Progenitor cell of endocrine pancreas (in vitro differentiated cells): ENCODE results near the gene MYO9A. TPM values are rescaled to one million over a fixed set of nuclear protein-coding genes. Genes with fewer than 3 reads are reported as not detected.
"Not testable (repeated sequence)": the region's sequence is repeated elsewhere in the genome, so short reads cannot be mapped to it uniquely, and the experiment has no call there.

ENCODE experiments used
- DNase-seq: peaks from one replicate; pipeline ENCODE4 v3.0.0; 2021; ENCODE audit warnings: low spot score; ENCODE audit not compliant: unreplicated experiment
- H3K27ac Mint-ChIP-seq: 2 replicates; pipeline ENCODE4 v1.8.0; 2021; ENCODE audit warnings: mild to moderate bottlenecking, moderate library complexity, mixed read lengths
- H3K27me3 Mint-ChIP-seq: 2 replicates; pipeline ENCODE4 v1.8.0; 2021; ENCODE audit warnings: mixed read lengths
- H3K36me3 Mint-ChIP-seq: 2 replicates; pipeline ENCODE4 v1.8.0; 2022; ENCODE audit warnings: mixed read lengths; ENCODE audit not compliant: insufficient read depth
- H3K4me1 Mint-ChIP-seq: 2 replicates; pipeline ENCODE4 v1.8.0; 2021; ENCODE audit warnings: low read depth, mixed read lengths
- H3K4me3 Mint-ChIP-seq: 2 replicates; pipeline ENCODE4 v1.8.0; 2021; ENCODE audit warnings: low read depth, mild to moderate bottlenecking, moderate library complexity, mixed read lengths
- H3K9me3 Mint-ChIP-seq: 2 replicates; pipeline ENCODE4 v1.8.0; 2021; ENCODE audit warnings: low read depth, mixed read lengths
- CTCF ChIP-seq: fragments of 200-600 bp; sonication (generic); IDR thresholded peaks from one replicate; pipeline ENCODE4 v1.5.0; 2021; ENCODE audit warnings: antibody characterized with exemption, mild to moderate bottlenecking; ENCODE audit not compliant: unreplicated experiment
- total RNA-seq: library from RNA; stranded (reverse); gene quantifications from 2 replicates; pipeline ENCODE4 v1.2.1, GENCODE V29; 2021

The MYO9A gene
- total RNA-seq, 1 donor from 2014 or later, result 32.0 TPM

GRCh38 chr15:72112805-72113204 lies 5.1 kb downstream of the MYO9A start:
- TF ChIP-seq CTCF, result no peak
- H3K27me3 Mint-ChIP-seq, result peaks cover 43% of the 10 kb centered on the region
- H3K27ac Mint-ChIP-seq, result no peak overlapping the region
- peaks cover 3% of the 10 kb centered on the region for H3K36me3 Mint-ChIP-seq
- H3K4me3 Mint-ChIP-seq, result no peak overlapping the region
- peaks cover 25% of the 10 kb centered on the region for H3K4me1 Mint-ChIP-seq
- peaks cover 3% of the 10 kb centered on the region for H3K9me3 Mint-ChIP-seq
- DNase-seq, result no peak

DNA sequence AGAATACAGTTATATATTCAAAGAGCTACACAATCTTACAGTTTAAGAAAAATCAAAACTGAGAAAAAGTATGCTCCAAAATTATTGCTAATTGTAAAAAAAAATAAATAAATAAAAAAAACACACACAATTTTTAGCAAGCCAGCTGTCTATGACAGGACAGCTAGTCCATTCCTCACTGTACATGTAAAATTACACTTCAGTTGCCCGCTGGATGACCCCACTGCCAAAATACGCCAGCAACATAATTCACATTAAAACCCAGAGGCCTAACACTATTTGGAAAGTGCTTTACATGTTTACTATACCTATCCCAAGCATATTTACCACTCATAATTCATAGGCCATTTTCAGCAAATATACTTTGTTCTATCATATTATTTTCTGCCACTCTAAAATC lies 5.8 kb downstream of the MYO9A start:
- TF ChIP-seq CTCF, result no peak
- H3K27ac Mint-ChIP-seq, result no peak overlapping the region
- H3K9me3 Mint-ChIP-seq, result peaks cover 3% of the 10 kb centered on the region
- peaks cover 3% of the 10 kb centered on the region for H3K36me3 Mint-ChIP-seq
- no peak overlapping the region for H3K4me3 Mint-ChIP-seq
- H3K4me1 Mint-ChIP-seq, result peaks cover 25% of the 10 kb centered on the region
- no peak for DNase-seq
- peaks cover 45% of the 10 kb centered on the region for H3K27me3 Mint-ChIP-seq

GRCh38 chr15:72110355-72110754 lies 7.6 kb downstream of the MYO9A start:
- H3K4me1 Mint-ChIP-seq, result peaks cover 13% of the 10 kb centered on the region
- peaks cover 3% of the 10 kb centered on the region for H3K36me3 Mint-ChIP-seq
- TF ChIP-seq CTCF, result no peak
- no peak for DNase-seq
- no peak overlapping the region for H3K4me3 Mint-ChIP-seq
- H3K27me3 Mint-ChIP-seq, result peaks cover 45% of the 10 kb centered on the region
- peaks cover 3% of the 10 kb centered on the region for H3K9me3 Mint-ChIP-seq
- peak overlapping the region; percentile 29 for H3K27ac Mint-ChIP-seq

- no peak for DNase-seq
- peaks cover 3% of the 10 kb centered on the region for H3K9me3 Mint-ChIP-seq
- H3K27ac Mint-ChIP-seq, result no peak overlapping the region
- H3K4me3 Mint-ChIP-seq, result no peak overlapping the region
- H3K4me1 Mint-ChIP-seq, result peaks cover 3% of the 10 kb centered on the region
- TF ChIP-seq CTCF, result no peak
- H3K36me3 Mint-ChIP-seq, result peaks cover 3% of the 10 kb centered on the region
- H3K27me3 Mint-ChIP-seq, result peaks cover 46% of the 10 kb centered on the region
Measured at GRCh38 chr15:72106068-72106467, 11.9 kb downstream of the MYO9A start.

- Mint-ChIP-seq H3K36me3 (no peaks in the 10 kb centered on the region), H3K27me3 (peaks cover 44% of the 10 kb centered on the region), H3K4me3 (no peak overlapping the region), H3K4me1 (peaks cover 2% of the 10 kb centered on the region), H3K9me3 (no peaks in the 10 kb centered on the region), H3K27ac (no peak overlapping the region)
- DNase-seq, result no peak
- TF ChIP-seq CTCF, result no peak
Measured at GRCh38 chr15:72105111-72105510, 12.8 kb downstream of the MYO9A start.

DNA sequence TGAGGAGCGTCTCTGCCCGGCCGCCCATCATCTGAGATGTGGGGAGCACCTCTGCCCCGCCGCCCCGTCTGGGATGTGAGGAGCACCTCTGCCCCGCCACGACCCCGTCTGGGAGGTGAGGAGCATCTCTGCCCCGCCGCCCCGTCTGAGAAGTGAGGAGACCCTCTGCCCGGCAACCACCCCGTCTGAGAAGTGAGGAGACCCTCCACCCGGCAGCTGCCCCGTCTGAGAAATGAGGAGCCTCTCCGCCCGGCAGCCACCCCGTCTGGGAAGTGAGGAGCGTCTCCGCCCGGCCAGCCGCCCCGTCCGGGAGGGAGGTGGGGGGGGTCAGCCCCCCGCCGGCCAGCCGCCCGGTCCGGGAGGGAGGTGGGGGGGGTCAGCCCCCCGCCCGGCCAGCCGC lies 17.4 kb downstream of the MYO9A start:
- not testable (repeated sequence) for H3K9me3 Mint-ChIP-seq, H3K36me3 Mint-ChIP-seq, DNase-seq, H3K4me1 Mint-ChIP-seq, H3K27ac Mint-ChIP-seq, H3K4me3 Mint-ChIP-seq
- H3K27me3 Mint-ChIP-seq, result peaks cover 26% of the 10 kb centered on the region
